Aorta (tissue), 5 donors: ENCODE data around the gene FOXO6. TPM values are rescaled to one million over a fixed set of nuclear protein-coding genes. Genes with fewer than 3 reads are reported as not detected.

Experiments used
- ATAC-seq: fragments of 200-7000 bp; cut with Tn5 transposase; one replicate; pipeline ENCODE4 v1.9.1; 2022; ENCODE audit warnings: moderate library complexity; ENCODE audit not compliant: low FRiP score
- DNase-seq, 2 donors: peaks; one replicate each; pipeline ENCODE4 v3.0.0-alpha.2; 2020
- H3K27ac ChIP-seq, 2 donors: one replicate each; pipeline ENCODE4 v1.5.1; 2013; ENCODE audit warnings: low read length in 2 of 2, mild to moderate bottlenecking in 2 of 2, moderate library complexity in 2 of 2, control low read depth in 1 of 2, inconsistent platforms in 1 of 2, low read depth in 1 of 2
- H3K27me3 ChIP-seq, 2 donors: one replicate each; pipeline ENCODE4 v1.6.1; 2013; ENCODE audit warnings: control low read depth in 1 of 2, low read length in 1 of 2, mild to moderate bottlenecking in 1 of 2, moderate library complexity in 1 of 2; ENCODE audit not compliant: insufficient read depth in 2 of 2, control insufficient read depth in 1 of 2
- H3K36me3 ChIP-seq, 2 donors: one replicate each; pipeline ENCODE4 v1.6.1; 2013; ENCODE audit warnings: control low read depth in 1 of 2, low read length in 1 of 2, mild to moderate bottlenecking in 1 of 2; ENCODE audit not compliant: insufficient read depth in 2 of 2, control insufficient read depth in 1 of 2
- H3K4me1 ChIP-seq, 2 donors: one replicate each; pipeline ENCODE4 v1.6.1; 2013; ENCODE audit warnings: low read length in 2 of 2, control low read depth in 1 of 2, mild to moderate bottlenecking in 1 of 2, moderate library complexity in 1 of 2; ENCODE audit not compliant: insufficient read depth in 2 of 2, control insufficient read depth in 1 of 2
- H3K4me3 ChIP-seq, 2 donors: one replicate each; pipeline ENCODE4 v1.5.1; 2013; ENCODE audit warnings: low read length in 2 of 2, control low read depth in 1 of 2, mild to moderate bottlenecking in 1 of 2
- H3K9me3 ChIP-seq: one replicate; pipeline ENCODE4 v1.6.1; 2013; ENCODE audit warnings: mild to moderate bottlenecking, low read length; ENCODE audit not compliant: control insufficient read depth
- WGBS, 2 donors: extraction: QIAGEN DNeasy Blood & Tissue Kit; methylation state at CpG; one replicate each; pipeline ENCODE4 v1.1.7; 2013; 5-methylcytosine and 5-hydroxymethylcytosine counted together
- intact Hi-C, 2 donors: fragments of 100-400 bp; cut with DNase I; formaldehyde crosslinking; loops; one replicate each; pipeline versions ENCODE4 v1.14.2 to v1.15.0; 2022
- polyA plus RNA-seq, 2 donors: library from polyadenylated mRNA; stranded (reverse); fragments of 200-250 nt; gene quantifications; one replicate each; pipeline ENCODE4 v1.2.3, GENCODE V29; 2013
- total RNA-seq, 2 donors: library from RNA; stranded (reverse); fragmentation: NEBNext Ultra II Directional; extraction: Animal tissue kit (Norgen Biotek cat#: 25700); gene quantifications; one replicate each; pipeline ENCODE4 v1.2.1, GENCODE V29; 2021
- donor health status: healthy with polysubstance abuse.
- donor health status: Bipolar disorder and iron deficiency.
- donor health status: DM: no; HTN: no; CAD: no.
- donor health status: DM: no; HTN: no; CAD: no.
- donor health status: DM: yes; HTN: yes; CAD: no.

Gene FOXO6
- total and polyA plus RNA-seq, 4 donors = 0.13 to 3.3 (median 0.91) TPM

- Histone ChIP-seq H3K36me3 (no peaks in the 10 kb centered on the region), H3K4me3 (peak overlapping the region; percentile 46 to 51), H3K4me1 (no peaks in the 10 kb centered on the region), H3K9me3 (no peaks in the 10 kb centered on the region), H3K27ac (peak overlapping the region; percentile 92 to 95), H3K27me3 (no peaks in the 10 kb centered on the region)
- DNase-seq (peak; percentile 79 to 86), ATAC-seq (peak; percentile 79)
- WGBS, 2 donors = 0 to 1% methylated on average over 39 to 48 of the region's 48 CpGs
- intact Hi-C loops = no loop called here
These were observed 21.4 kb downstream of the FOXO6 start for GRCh38 chr1:41382480-41383090.

DNA sequence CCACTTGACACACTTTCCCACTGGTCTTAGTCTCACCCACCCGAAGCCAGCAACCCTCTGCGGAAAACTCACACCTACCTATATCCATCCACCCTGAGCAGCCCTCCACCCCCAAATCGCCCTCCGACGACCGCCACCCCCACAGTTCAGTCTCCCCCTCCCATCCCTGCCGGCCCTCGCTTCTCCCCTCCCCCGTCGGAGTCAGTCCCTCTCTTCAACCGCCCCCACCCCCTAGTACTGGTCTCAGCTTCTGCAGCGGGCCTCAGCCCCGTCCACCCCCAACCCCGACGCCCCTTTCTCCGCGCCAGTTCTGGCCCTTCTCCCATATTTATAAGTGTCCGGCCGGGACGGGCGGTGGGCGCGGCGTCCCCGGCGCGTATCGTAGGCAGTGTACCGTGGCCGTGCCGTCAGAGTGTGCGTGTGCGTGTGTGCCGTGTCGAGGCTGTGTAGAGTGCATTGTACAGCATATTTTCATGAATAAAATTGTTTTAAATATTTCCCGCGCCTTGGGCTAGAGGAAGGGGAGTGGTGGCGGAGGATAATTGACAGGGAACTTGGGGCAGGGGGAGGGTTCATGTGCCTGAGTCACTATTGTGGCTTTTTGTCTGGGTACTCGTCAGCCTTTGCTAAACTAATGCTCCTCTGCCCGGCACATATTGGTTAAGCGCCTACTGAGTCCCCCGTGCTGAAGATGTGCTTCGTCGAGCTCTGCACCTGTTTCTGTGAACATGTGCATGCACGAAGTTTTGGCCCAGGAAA lies 22.0 kb downstream of the FOXO6 start:
- Histone ChIP-seq H3K36me3 (no peaks in the 10 kb centered on the region), H3K9me3 (no peaks in the 10 kb centered on the region), H3K4me1 (no peaks in the 10 kb centered on the region), H3K27ac (peak overlapping the region in 1 of 2 donors; percentile 92), H3K27me3 (no peaks in the 10 kb centered on the region), H3K4me3 (peak overlapping the region in 1 of 2 donors; percentile 51)
- intact Hi-C loops = no loop called here
- ATAC-seq (peak; percentile 3), DNase-seq (no peak)
- 11 to 22% methylated on average over 44 to 45 of the region's 45 CpGs for WGBS, 2 donors

GRCh38 chr1:41384579-41384978 lies 23.3 kb downstream of the FOXO6 start:
- Histone ChIP-seq H3K9me3 (no peaks in the 10 kb centered on the region), H3K4me1 (no peaks in the 10 kb centered on the region), H3K27ac (no peak overlapping the region), H3K36me3 (no peaks in the 10 kb centered on the region), H3K4me3 (no peak overlapping the region), H3K27me3 (no peaks in the 10 kb centered on the region)
- DNase-seq = no peak
- ATAC-seq = no peak
- intact Hi-C loops = no loop called here

- no peaks in the 10 kb centered on the region for H3K36me3 ChIP-seq
- H3K9me3 ChIP-seq = no peaks in the 10 kb centered on the region
- H3K4me1 ChIP-seq = no peaks in the 10 kb centered on the region
- no peak overlapping the region for H3K27ac ChIP-seq
- H3K27me3 ChIP-seq = no peaks in the 10 kb centered on the region
- no peak for DNase-seq
- WGBS, 2 donors = 52 to 63% methylated on average over 12 of the region's 12 CpGs
- H3K4me3 ChIP-seq = no peak overlapping the region
- intact Hi-C loops = no loop called here
- ATAC-seq = no peak
These were observed 24.4 kb downstream of the FOXO6 start for GRCh38 chr1:41385398-41386195.

DNA sequence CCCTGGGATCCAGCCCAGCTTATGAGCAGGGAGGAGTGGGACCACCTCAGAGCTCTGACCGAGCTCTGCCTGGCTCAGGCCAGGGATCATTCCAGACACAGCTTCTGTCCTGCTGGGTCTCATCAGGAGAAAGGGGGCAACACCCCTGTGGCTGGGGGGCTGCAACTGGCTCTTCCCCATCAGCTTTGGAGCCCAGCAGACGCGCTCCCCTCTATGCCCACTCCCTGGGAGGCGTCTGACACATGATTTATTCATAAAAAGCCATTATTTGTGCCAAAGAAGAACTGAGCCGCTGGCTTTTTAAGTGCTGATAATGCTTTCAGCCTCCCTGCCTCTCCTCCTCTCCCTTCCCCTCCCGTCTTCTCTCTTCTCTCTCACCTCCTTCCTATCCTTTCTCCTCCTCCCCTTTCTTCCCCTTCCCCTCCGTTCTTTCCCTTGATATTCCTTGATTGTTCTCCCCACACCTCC lies 25.0 kb downstream of the FOXO6 start:
- no peaks in the 10 kb centered on the region for H3K27me3 ChIP-seq
- WGBS, 2 donors = 46 to 64% methylated on average over 7 of the region's 7 CpGs
- no peak for DNase-seq
- no peaks in the 10 kb centered on the region for H3K4me1 ChIP-seq
- no peak overlapping the region for H3K27ac ChIP-seq
- no peak overlapping the region for H3K4me3 ChIP-seq
- intact Hi-C loops = no loop called here
- H3K9me3 ChIP-seq = no peaks in the 10 kb centered on the region
- no peak for ATAC-seq
- no peaks in the 10 kb centered on the region for H3K36me3 ChIP-seq

- Histone ChIP-seq H3K27ac (no peak overlapping the region), H3K4me3 (no peak overlapping the region), H3K9me3 (no peaks in the 10 kb centered on the region), H3K36me3 (no peaks in the 10 kb centered on the region), H3K4me1 (no peaks in the 10 kb centered on the region), H3K27me3 (no peaks in the 10 kb centered on the region)
- intact Hi-C loops = no loop called here
- WGBS, 2 donors = 1 to 5% methylated on average over 10 of the region's 10 CpGs
- peak; percentile 69 for ATAC-seq
- peak; percentile 91 for DNase-seq
These were observed 26.4 kb downstream of the FOXO6 start for GRCh38 chr1:41387667-41388091.

DNA sequence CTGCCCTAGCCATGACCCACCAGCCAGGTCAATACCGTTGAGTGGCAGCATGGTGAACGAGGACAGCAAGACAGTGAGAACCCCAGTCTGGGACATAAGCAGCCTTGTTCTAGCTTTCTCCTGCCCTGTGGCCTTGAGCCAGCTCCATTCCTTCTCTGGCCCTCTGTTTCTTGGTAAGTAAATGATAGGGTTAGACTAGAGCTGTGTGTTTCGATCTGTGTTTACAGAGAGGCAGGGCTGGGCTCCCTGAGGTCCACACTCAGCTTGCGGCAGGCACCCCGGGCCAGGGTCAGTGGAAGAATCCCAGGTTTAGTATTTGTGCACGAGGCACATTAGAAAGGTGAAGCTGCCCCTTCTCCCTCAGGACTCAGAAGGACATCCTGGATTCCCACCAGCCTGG lies 27.3 kb downstream of the FOXO6 start:
- intact Hi-C loops = no loop called here
- no peak overlapping the region for H3K27ac ChIP-seq
- no peaks in the 10 kb centered on the region for H3K36me3 ChIP-seq
- ATAC-seq (no peak), DNase-seq (no peak)
- no peaks in the 10 kb centered on the region for H3K27me3 ChIP-seq
- H3K9me3 ChIP-seq = no peaks in the 10 kb centered on the region
- no peak overlapping the region for H3K4me3 ChIP-seq
- WGBS, 2 donors = 34 to 42% methylated on average over 6 of the region's 6 CpGs
- H3K4me1 ChIP-seq = no peaks in the 10 kb centered on the region

DNA sequence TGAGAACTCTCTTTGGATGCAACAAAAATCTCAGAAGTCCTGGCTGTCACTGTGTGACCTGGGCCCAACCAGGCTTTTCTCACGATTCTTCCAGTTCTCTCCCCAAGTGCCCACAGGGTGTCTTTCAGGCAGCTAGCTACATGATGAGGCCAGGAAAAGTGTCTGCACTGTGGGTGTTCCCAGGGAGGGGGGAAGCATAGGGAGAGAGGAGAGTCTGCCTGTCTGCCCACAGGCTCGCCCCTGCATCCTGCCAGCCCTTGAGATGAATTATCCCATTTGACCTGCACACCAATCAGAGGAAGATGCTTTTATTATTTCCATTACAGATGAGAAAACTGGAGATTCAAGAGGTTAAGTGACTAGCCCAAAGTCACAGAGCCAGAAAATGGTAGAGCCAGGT lies 27.8 kb downstream of the FOXO6 start:
- 55 to 68% methylated on average over 2 of the region's 2 CpGs for WGBS, 2 donors
- no peaks in the 10 kb centered on the region for H3K9me3 ChIP-seq
- H3K36me3 ChIP-seq = no peaks in the 10 kb centered on the region
- no peaks in the 10 kb centered on the region for H3K27me3 ChIP-seq
- H3K4me1 ChIP-seq = no peaks in the 10 kb centered on the region
- no peak for DNase-seq
- H3K4me3 ChIP-seq = no peak overlapping the region
- no peak for ATAC-seq
- intact Hi-C loops = no loop called here
- H3K27ac ChIP-seq = no peak overlapping the region
